Right hindlimb (tissue), 1 donor: ENCODE results near the gene NEURL1.
"Not testable (repeated sequence)": the region's sequence is repeated elsewhere in the genome, so short reads cannot be mapped to it uniquely, and the experiment has no call there.

ENCODE experiments used
- DNase-seq: peaks from one replicate; pipeline ENCODE4 v3.0.0-alpha.2; 2018

NEURL1 gene

DNA sequence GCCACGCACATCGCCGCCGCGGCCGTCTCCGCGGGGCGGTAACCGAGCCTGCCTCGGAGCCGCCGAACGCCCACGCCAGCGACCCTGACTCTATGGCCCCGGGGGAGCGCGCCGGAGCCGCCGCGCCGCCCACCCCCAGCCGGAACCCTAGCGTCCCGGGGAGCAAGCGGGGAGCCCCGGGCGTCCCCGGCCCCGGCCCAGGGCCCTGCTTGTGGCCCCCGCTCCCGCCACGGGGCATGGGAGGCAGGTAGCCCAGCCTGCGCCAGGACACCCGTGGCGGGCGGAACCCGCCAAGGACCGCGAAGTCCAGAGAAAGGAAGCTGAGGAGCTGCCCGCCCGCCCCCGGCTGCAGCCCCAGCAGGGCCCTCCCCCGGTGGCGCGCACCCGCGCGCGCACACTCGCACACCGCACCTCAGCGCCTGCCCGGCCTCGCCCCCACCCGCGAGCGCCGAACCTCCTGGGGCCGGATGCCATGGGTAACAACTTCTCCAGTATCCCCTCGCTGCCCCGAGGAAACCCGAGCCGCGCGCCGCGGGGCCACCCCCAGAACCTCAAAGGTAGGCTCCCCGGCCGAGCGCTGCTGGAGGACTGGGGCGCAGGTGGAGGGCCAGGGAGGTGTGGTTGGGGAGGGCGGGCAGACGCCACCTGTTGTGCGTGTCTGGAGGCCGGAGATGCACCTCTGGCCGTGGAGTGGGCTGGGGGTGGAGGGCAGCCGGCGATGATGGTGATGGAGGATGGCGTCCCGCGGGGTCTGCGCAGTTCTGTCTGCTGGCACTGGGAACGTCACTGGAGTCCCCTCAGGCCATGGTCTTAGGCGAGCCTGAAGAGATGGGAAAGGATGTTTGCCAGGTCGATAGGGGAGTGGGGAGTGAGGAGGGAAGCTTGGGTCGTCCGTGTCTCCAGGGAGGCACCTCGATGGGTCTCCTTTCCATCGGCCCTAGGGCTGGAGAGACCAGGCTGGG is 692 bp downstream of the NEURL1 start:
- DNase-seq: no peak

DNA sequence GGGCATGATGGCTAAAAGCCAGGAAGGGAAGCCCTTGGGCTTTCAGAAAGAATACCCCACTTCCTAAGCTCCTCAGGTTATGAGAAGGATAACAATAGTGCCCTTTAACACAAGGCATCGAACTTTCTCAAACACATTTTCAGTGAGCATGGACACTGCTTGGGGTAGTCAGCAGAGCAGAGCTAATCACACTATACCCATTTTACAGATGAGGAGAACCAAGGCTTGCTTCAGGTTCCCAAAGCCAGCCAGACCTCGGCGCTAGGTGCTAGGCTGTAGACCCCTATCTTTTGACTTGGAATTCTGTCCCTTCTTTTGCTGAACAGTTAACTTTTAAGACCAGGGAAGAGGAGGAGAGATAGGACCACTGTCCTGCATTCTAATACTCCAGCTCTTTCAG is 1.8 kb downstream of the NEURL1 start:
- DNase-seq: no peak

DNA sequence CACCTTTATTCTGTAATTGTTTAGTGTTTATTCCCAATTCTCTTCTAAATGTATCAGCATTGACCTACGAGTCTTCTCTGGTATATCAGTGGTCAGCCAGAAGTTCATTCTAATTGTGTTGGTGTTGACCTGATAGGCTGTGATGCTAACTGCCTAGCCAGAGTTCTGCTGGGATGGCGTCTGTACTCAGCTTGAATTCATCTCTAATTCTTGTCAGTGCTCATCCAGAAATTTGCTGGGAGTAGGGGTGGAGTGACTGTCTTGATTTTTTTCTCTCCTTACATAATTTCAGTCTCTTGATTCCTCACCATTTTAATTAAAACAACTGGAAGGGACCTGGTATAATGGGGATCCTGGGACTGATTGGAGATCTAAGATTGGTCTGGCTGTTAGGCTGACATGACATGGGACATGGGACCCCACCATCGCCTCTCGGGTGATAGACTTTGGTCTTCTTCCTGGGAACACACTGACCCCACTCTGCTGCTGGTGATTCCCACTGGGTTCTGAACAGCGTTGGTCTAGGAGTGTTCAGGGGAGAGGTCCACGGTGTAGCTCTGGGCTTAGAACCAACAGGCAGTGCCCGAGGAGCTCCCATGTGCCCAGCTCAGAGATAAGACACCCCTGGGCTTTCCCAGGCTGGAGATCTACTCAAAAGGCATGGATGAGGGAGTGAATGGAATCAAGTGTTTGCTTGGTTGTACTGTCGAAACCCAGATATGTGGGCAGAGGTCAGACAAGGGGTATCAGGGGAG is 3.8 kb downstream of the NEURL1 start:
- no peak for DNase-seq

DNA sequence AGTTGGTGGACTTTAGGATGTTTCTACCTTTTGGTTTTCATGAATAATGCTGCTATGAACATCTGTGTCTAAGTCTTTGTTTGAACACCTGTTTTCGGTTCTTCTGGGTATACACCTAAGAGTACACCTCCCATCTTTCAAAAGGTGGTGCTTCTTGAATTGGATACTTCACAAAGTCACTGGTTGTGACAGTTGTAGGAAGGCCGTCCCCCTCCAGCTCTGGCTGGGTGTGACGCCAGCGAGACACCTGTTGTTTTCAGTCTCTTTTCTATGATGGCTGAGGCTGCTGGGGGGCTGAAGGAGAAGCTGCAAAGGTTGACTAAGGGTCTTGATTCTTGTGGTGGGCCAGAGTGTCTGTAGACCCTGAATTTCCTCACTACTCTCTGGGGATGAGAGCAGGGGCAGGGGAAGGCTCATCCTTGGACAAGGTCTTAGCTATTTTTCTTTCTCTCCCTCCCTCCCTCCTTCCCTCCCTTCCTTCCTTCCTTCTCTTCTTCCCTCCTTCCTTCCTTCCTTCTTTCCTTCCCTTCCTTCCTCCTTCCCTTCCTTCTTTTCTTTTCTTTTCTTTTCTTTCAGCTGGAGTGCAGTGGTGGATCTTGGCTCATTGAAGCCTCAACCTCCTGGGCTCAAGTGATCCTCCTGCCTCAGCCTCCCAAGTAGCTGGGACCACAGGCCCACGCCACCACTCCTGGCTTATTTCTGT is 5.6 kb downstream of the NEURL1 start:
- no peak for DNase-seq

DNA sequence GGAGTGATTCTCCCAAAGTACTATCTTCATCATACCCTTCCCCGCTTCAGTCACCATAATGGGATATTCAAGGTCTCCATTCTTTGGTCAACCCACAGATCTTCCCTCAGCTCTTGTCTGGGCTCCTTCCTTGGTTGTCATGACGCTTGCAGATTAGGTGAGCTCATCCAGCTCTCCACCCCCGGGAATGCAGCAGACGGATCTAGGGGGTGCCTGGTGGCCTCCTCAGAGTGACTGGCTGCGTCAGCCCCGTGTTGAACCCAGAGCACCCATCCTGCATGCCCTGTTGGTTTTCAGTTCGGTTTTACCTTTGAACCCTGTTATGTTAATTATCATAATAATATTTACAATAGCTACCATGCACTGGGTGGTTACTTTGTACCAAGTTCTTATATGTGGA is 6.4 kb downstream of the NEURL1 start:
- DNase-seq: no peak

DNA sequence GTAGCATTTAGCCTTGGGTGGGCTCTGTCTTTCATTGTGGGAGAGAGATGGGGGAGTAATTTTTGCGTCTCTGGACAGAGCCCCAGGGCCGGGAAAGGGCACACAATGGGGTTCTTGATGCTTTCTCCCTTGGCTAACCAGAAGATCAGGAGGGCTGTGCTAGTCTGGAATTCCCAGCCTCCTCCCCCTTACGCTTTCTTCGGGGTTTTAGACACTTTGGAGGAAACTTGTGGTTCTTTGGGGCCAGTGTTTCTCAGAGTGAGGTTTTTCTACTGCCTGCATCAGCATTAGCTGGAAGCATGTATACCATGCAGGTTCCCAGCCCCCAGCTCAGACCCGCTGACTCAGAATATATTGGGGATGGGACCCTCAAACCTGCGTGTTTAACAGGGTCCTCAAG is 7.0 kb downstream of the NEURL1 start:
- DNase-seq: no peak

DNA sequence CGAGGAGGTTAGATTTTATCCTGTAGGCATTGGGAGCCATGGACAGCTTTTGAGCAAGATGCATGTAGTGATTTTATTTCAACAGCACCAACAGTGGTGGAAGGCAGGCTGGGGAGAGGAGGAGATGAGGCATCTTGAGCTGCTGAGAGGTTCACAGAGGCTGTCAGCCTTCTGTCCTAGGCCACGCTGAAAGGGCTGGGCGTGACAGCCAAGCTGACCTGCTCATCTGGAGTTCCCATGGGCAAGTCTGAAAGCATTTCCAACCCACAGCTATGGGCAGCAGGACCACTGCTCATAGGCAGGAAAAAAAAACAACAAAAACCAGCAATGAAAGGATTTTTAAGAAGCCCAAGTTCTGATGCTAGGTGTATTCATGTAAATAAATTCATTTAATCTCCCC is 7.7 kb downstream of the NEURL1 start:
- no peak for DNase-seq

DNA sequence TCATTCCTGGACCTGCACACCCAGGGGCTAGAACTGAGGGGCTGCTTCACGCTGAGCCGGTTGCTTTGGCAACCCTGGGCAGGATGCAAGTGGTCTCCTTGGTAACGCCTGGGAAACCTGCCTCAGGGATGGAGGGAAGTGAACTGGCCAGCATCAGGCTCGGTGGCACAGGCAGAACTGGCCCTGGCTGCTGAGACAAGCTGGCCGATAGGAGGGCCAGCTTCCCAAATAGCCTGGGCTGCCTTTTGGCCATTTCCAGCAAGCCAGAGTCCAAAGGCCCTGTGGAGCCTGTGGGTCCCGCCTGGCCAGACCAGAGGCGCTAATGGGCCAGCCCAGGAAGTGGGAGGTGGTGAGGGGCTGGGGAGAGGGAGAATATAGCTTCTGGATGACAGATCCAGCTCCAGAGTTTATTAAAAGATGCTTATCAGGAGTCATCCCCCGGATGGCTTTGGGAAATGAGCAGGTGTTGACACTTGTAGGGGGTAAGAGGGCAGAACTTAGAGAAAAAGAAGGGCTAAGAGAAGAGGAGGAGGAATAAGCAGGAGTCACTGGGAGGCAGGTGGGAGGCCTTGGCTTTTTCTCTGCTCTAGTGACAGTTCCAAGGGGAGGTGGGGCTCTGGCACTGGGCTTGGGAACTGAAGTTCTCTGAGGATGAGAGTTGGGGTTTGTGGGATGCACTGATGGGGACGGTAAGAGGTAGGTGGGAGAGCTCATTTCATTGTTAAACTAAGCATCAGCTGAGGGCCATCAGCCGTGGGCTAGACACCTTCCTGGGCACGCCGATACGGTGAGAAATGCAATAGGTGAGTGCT is 9.6 kb downstream of the NEURL1 start:
- no peak for DNase-seq

DNA sequence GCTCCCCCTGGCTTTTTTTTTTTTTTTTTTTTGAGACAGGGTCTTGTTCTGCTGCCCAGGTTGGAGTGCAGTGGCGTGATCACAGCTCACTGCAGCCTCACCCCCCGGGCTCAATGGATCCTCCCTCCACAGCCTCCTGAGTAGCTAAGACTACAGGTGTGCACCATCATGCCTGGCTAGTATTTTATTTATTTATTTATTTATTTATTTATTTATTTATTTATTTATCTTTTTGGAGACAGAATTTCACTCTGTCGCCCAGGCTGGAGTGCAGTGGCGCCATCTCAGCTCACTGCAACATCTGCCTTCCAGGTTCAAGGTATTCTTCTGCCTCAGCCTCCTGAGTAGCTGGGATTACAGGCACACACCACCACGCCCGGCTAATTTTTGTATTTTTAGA is 10.3 kb downstream of the NEURL1 start:
- not testable (repeated sequence) for DNase-seq

DNA sequence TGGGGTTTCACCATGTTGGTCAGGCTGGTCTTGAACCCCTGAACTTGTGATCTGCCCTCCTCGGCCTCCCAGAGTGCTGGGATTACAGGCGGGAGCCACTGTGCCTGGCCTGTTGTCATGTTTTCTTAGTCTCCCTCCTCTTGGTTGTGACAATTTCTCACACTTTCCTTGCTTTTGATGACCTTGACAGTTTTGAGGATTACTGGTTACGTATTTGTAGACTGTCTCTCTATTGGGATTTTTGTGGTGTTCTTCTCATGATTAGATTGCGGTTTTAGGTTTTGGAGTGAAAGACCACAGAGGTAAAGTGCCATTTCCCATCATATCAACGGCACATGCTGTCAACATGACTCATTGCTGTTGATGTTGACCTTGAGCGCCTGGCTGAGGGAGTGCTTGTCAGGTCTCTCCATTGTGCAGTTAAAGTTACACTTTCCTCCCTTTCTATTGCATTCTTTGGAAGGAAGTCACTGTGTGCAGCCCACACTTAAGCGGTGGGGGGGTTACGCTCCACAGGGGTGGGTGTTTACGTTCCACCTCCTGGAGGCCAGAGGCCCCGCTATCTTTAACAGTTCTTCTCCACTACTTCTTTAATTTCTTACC is 10.8 kb downstream of the NEURL1 start:
- DNase-seq: no peak

DNA sequence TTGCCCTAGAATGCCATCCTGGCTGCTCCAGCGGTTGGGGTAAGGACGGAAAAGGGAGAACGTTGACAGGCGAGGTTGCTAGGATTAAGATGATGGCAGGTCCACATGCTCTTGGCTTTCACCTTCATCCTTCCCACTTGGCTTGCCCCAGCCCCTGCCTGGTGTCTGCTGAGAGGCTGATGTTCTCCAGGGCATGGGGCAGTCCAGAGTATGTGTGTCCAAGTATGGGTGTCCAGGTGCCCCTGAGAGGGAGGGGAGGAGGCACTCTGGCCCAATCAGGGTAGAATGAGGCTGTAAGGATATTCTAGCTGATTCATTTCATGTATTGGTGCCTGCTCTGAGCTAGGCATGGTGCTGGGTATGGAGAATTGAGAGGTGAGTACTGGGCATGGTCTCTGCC is 12.6 kb downstream of the NEURL1 start:
- DNase-seq: no peak

DNA sequence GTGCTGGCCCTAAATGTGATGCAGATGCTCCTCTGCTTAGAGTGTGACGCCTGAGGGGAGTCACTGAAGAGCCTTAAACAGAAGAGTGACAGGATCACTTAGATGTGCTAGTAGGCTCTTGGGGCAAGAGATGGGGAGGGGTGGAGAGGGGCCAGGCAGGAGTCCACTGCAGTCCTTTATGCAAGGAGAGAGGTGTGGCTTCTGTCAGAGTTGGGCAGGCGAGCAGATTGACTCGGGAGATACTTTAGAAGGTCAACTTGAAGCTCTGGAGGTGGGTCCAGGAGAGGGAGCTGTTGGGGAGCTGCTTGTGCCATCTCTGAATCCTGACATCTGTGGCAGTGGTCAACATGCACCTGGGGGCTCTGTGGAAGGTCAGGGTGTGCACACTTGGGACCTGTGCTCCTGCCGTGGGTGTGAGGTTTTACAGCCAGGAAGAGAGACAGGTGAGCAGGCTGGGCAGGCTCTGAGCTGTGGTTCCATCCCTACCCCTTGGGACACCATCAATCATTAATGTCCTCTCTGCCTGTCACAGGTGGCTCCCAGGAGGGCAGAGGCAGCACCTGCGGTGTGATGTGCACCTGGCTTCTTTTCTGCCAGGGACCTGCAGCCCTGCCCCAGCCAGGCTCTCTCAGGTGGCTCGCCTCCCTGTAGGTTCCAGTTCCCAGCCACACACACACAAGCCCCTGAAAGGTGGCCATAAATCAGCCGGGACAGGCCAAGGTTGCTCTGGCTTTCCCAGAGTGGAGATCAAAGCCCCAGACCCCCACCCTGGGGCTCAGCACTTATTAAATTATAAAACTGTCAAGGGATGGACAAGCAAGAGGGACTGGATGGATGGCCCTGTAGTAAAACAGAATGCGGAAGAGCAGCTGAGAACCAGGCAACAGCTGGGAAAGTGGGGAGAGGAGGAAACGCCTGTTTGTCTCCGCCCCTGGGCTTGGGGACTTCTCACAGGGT is 14.0 kb downstream of the NEURL1 start:
- DNase-seq: no peak

DNA sequence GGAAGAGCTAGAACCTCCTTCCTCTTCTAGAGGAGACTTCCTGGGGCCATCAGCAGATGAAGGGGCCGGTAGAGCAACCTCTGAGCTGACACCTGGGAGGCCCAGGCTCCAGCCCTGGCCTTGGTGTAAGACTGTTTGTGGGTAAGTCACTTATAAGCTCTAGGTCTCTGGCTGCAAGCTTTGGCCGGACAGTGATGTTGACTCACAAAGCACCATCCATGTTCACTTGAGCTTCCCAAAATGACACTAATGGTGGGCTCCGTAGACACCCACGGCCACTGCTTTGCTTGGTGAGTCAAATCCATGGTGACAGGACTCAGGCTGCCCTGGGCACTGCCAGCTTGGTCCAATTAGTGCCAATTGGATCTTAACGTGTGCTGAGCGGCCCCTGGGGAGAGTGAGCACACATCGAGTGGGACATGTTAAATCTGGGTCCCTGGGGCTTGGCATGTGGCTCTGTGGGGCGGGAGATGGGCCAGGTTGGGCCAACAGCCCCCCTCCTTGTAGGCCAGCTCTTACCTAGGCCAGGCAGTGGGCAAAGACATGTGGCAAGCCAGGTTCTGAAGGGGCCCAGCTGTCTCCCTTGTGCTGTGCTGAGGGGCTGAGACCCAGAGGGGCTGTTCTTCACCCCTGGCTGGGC is 16.7 kb downstream of the NEURL1 start:
- DNase-seq: no peak

DNA sequence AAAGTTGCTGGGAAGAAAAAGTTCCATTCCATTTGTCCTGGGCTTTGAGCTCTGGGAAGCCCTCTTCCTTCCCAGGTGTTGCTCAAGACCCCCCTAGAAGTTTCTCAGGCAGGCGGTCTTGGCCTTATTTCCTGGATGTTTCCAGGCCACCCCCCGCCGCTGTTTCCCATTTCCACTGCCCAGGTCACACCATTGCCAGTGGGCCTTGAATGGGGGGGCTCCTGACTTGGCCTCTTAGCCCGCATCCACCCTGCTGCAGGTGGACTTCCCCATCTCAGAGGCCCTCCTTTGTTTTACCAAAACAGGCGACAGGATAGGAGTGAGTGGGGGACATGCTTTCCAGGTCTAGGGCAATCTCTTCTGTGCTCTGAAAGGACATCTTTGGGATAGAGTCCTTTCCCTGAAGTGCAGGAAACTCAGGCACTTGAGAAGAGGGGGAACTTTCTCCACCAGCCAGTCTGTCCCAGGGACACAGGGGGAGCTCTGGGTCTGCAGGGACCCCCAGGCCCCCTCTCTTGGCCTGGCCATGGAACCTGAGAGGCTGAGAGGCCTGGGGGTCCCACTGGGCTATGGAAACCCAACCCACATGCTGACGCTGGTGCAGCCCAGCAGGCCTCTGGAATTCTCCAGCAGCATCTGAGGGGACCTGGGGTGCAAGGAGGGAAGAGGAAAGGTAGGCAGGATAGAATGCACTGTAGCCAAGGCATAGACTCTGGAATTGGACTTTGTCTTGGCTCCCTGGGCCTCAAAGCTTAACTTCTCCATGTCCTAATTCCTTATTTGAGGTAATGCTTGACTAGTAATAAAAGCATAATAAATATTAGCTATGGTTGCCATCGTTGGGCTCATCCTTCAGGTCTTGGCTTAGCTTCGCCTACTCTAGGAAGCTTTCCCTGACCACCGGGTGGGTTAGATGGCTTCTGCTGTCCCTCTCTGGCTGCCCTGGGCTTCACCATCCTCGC is 17.6 kb downstream of the NEURL1 start:
- DNase-seq: no peak

DNA sequence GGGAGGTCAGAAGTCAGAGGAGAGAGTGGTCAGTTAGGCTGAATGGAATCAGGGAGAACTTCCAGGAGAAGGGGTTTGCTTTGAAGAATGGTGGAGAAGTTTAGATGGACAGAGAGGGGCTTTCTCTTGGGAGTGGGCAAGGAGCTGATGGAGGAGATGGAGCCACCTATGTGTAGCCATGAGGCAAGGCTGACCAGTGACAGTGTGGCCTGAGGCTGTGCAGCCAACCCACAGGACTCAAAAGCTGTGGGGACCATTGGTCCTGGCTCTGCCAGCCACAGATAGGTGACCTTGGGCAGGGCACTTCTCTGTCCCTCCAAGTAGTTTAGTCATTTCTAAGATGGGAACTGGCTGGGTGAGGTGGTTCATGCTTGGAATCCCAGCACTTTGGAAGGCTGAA is 18.7 kb downstream of the NEURL1 start:
- DNase-seq: no peak

DNA sequence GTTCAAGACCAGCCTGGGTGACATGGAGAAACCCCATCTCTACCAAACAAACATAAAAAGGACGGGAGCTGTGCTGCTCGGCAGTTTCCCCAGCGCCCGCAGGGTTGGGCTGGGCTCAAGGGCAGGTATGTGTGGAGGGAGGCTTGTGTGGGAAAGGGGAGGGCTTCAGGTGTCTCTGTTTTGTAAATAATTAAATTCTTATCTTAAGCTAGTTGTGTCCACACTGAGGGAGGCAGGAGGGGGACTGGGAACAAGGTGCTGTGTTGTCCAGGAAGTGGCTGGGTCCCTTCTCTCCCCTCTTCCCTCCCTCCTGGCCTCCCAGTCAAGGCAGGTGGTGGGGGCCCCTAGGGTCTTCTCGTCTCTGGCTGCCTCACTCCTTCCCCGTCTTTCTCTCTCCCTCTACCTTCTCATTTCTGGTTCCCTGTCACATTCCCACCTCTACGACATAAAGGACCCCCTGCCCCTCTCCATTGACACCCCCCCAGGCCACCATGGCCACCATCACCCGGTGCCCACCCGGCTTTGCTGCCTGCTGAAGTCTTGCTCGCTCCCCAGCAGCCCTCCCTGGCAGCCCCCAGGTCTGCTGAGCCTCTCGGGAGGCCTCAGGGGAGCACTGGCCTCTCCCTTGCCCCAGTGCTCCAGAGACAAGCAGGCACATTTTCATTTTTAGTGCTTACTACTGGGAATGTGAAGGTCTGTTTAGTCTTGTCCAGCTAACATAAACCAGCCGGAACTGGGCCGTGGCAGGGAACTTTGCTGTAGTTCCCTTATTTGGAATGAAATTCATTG is 19.3 kb downstream of the NEURL1 start:
- DNase-seq: no peak

DNA sequence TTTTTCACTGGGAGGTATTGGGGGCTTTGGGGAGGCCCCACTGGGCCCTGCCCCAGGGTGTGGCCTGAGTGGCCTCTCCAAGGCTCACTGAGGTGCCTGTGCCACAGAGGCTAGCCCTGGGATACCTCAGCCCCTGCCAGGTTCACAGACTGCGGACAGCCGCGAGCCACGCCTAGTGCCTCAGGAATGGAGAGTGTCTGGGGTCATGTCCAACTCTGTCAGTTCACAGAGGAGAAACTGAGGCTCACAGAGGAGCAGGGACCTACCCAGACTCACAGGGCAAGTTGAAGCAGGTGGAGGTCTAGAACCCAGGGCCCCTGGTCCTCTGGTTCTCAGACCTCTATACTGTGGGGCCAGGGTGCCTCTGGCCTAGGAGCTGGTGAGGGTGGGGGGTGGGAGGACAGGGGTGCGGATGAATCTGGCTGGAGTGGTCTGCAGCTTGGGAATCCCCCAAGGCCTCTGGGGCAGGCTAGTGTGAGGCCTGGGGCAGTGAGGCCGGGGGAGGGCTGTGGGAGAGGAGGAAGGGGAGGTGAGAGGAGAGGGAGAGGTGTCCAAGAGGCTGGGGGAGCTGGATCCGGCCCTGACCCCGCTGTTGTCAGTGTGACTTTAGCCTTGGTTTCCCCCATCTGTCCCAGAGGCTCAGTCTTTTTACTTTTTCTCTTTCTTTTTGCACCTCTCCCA is 20.0 kb downstream of the NEURL1 start:
- DNase-seq: no peak

DNA sequence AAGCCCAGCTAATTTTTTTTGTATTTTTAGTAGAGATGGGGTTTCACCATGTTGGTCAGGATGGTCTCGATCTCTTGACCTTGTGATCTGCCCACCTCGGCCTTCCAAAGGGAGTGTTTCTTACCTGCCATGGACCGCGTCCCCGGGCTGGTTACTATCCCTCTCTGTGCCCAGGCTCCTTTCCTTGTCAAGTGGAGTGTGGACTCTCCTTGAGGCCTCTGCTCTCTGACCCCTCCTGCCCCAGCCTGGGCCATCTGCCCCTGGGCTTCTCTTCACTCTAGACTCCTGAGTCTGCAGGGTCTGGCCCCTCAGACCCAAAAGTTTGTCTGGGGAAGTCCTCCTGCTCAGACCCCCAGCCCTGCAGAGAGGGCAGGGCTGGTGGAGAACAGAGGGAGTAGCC is 20.7 kb downstream of the NEURL1 start:
- DNase-seq: no peak
